Gastroesophageal sphincter (tissue), 3 donors: Measurements from ENCODE around the gene RNPEP.

ENCODE experiments used
- CTCF ChIP-seq, 4 experiments: fragments of 200-600 bp in 2 of 4; fragments of 450-650 bp in 2 of 4; sonication (generic) in 1 of 4; IDR thresholded peaks; one replicate each; pipeline ENCODE4 v1.5.1; 2017 to 2019; ENCODE audit warnings: antibody characterized with exemption in 4 of 4, mild to moderate bottlenecking in 2 of 4, moderate library complexity in 2 of 4
- EP300 ChIP-seq: sonication (generic); formaldehyde crosslinking; IDR thresholded peaks from one replicate; pipeline ENCODE4 v1.6.1; 2017; ENCODE audit warnings: antibody characterized with exemption, mild to moderate bottlenecking
- POLR2A ChIP-seq, 2 donors: fragments of 450-650 bp; IDR thresholded peaks; one replicate each; pipeline ENCODE4 v1.6.1; 2017; ENCODE audit warnings: antibody characterized with exemption in 2 of 2, mild to moderate bottlenecking in 2 of 2, moderate library complexity in 1 of 2
- POLR2AphosphoS5 ChIP-seq: sonication (generic); formaldehyde crosslinking; IDR thresholded peaks from one replicate; pipeline ENCODE4 v1.6.1; 2017; ENCODE audit warnings: antibody characterized with exemption

- no peak for TF ChIP-seq CTCF (IDR thresholded peaks at IDR 0.05)
- peak; percentile 59 for TF ChIP-seq POLR2AphosphoS5
- TF ChIP-seq POLR2A (IDR thresholded peaks at IDR 0.05): peak; percentile 16 to 17
- TF ChIP-seq EP300: no peak
Measured at GRCh38 chr1:201944002-201944401, 38.4 kb upstream of the RNPEP start.
